Cerebellar nuclear complex (tissue), 1 donor: ENCODE measurements around the gene ZNF692.
"Not testable (repeated sequence)": the region's sequence is repeated elsewhere in the genome, so short reads cannot be mapped to it uniquely, and the experiment has no call there.

Experiments used
- DNase-seq, 2 experiments: peaks; one replicate each; lab custom pipeline; 2025; lab: John Stamatoyannopoulos, UW

The ZNF692 gene

GRCh38 chr1:248807067-248807737, 51.7 kb downstream of the ZNF692 start:
- DNase-seq: no peak

GRCh38 chr1:248805876-248806275, 53.0 kb downstream of the ZNF692 start:
- no peak for DNase-seq

GRCh38 chr1:248804771-248805681, 53.9 kb downstream of the ZNF692 start:
- no peak for DNase-seq

- DNase-seq: not testable (repeated sequence)
Measured at GRCh38 chr1:248803501-248803900, 55.4 kb downstream of the ZNF692 start.

- no peak for DNase-seq
Measured at GRCh38 chr1:248802454-248802853, 56.4 kb downstream of the ZNF692 start.

- DNase-seq: no peak
Measured at GRCh38 chr1:248800459-248800858, 58.4 kb downstream of the ZNF692 start.
